A172 (cell line): ENCODE measurements around the gene KRT39. TPM values are rescaled to one million over a fixed set of nuclear protein-coding genes. Genes with fewer than 3 reads are reported as not detected.

ENCODE experiments used
- total RNA-seq: library from RNA; depleted of rRNA; stranded (reverse); fragments of >200 nt; shearing (Covaris generic); gene quantifications from 2 replicates; pipeline ENCODE4 v1.2.3, GENCODE V29; 2014; rRNA removed

Gene KRT39
- total RNA-seq, 1 experiment from 2014 or later = not detected

Other genes with a start within 250 kb of the KRT39 start
- not detected in 2 replicates for gene KRT25, start 211.6 kb downstream of the KRT39 start, total RNA-seq
- gene KRT26, start 194.7 kb downstream of the KRT39 start, total RNA-seq = not detected in 2 replicates
- gene KRT27, start 184.4 kb downstream of the KRT39 start, total RNA-seq = not detected in 2 replicates
- not detected in 2 replicates for gene KRT28, start 167.0 kb downstream of the KRT39 start, total RNA-seq
- gene KRT10, start 144.3 kb downstream of the KRT39 start, total RNA-seq = 28.5 and 34.7 TPM in 2 replicates
- gene KRT12, start 99.7 kb downstream of the KRT39 start, total RNA-seq = not detected in 2 replicates
- not detected in 2 replicates for gene KRT20, start 81.7 kb downstream of the KRT39 start, total RNA-seq
- gene KRT23, start 29.3 kb downstream of the KRT39 start, total RNA-seq = not detected in 2 replicates
- gene KRT40, start 17.4 kb upstream of the KRT39 start, total RNA-seq = not detected in 2 replicates
- not detected in 2 replicates for gene KRTAP3-3, start 27.2 kb upstream of the KRT39 start, total RNA-seq
- gene KRTAP3-2, start 33.0 kb upstream of the KRT39 start, total RNA-seq = not detected in 2 replicates
- gene KRTAP3-1, start 42.2 kb upstream of the KRT39 start, total RNA-seq = not detected in 2 replicates
- gene KRTAP1-5, start 60.3 kb upstream of the KRT39 start, total RNA-seq = not detected in 2 replicates
- not detected in 2 replicates for gene KRTAP1-4, start 63.2 kb upstream of the KRT39 start, total RNA-seq
- gene KRTAP1-3, start 67.9 kb upstream of the KRT39 start, total RNA-seq = not detected in 2 replicates
- not detected in 2 replicates for gene KRTAP1-1, start 74.5 kb upstream of the KRT39 start, total RNA-seq
- gene KRTAP2-1, start 80.4 kb upstream of the KRT39 start, total RNA-seq = not detected in 2 replicates
- not detected in 2 replicates for gene KRTAP2-2, start 88.3 kb upstream of the KRT39 start, total RNA-seq
- 0.69 and 1.00 TPM in 2 replicates for gene KRTAP2-3, start 93.2 kb upstream of the KRT39 start, total RNA-seq
- not detected in 2 replicates for gene KRTAP2-4, start 98.9 kb upstream of the KRT39 start, total RNA-seq
- gene KRTAP4-7, start 117.2 kb upstream of the KRT39 start, total RNA-seq = not detected in 2 replicates
- not detected in 2 replicates for gene KRTAP4-8, start 131.2 kb upstream of the KRT39 start, total RNA-seq
- gene KRTAP4-16, start 135.3 kb upstream of the KRT39 start, total RNA-seq = not detected in 2 replicates
- 0.22 TPM in 1 of 2 replicates, not detected in the other for gene KRTAP4-9, start 138.4 kb upstream of the KRT39 start, total RNA-seq
- gene KRTAP4-11, start 151.4 kb upstream of the KRT39 start, total RNA-seq = not detected in 2 replicates
- not detected in 2 replicates for gene KRTAP4-12, start 157.2 kb upstream of the KRT39 start, total RNA-seq
- gene KRTAP4-6, start 173.6 kb upstream of the KRT39 start, total RNA-seq = not detected in 2 replicates
- not detected in 2 replicates for gene KRTAP4-5, start 182.9 kb upstream of the KRT39 start, total RNA-seq
- not detected in 2 replicates for gene KRTAP4-4, start 193.8 kb upstream of the KRT39 start, total RNA-seq
- not detected in 2 replicates for gene KRTAP4-3, start 201.3 kb upstream of the KRT39 start, total RNA-seq
- not detected in 2 replicates for gene KRTAP4-2, start 211.3 kb upstream of the KRT39 start, total RNA-seq
- 0.26 TPM in 1 of 2 replicates, not detected in the other for gene KRTAP4-1, start 218.0 kb upstream of the KRT39 start, total RNA-seq
- gene KRTAP9-1, start 222.9 kb upstream of the KRT39 start, total RNA-seq = not detected in 2 replicates